Brain microvascular endothelial cell (primary cell): Measurements from ENCODE around the gene ARHGAP5.

ENCODE experiments used
- DNase-seq: peaks from one replicate; pipeline ENCODE4 v3.0.0-alpha.2; 2020
- H3K27ac ChIP-seq: fragments of 250-450 bp; sonication (Bioruptor Pico); 2 replicates; pipeline ENCODE4 v1.5.1; 2020; ENCODE audit warnings: mild to moderate bottlenecking, moderate library complexity
- H3K27me3 ChIP-seq: fragments of 250-450 bp; sonication (Bioruptor Pico); replicated peaks from 2 replicates; pipeline ENCODE4 v1.5.1; 2020; ENCODE audit warnings: mild to moderate bottlenecking
- H3K36me3 ChIP-seq: fragments of 250-450 bp; sonication (Bioruptor Pico); replicated peaks from 2 replicates; pipeline ENCODE4 v1.5.1; 2020; ENCODE audit warnings: mild to moderate bottlenecking
- H3K4me3 ChIP-seq: 2 replicates; pipeline ENCODE4 v1.5.1; 2011; ENCODE audit warnings: low read depth, mild to moderate bottlenecking, control low read depth, low read length, moderate library complexity
- CTCF ChIP-seq: IDR thresholded peaks from 2 replicates; pipeline ENCODE4 v1.5.1; 2011; ENCODE audit warnings: low read depth, mild to moderate bottlenecking, moderate library complexity, low read length, control low read depth, inconsistent platforms; ENCODE audit errors: missing control alignments
- in situ Hi-C: cut with HindIII; loops from 2 replicates; pipeline ENCODE4 v1.10.0; 2017; ENCODE audit warnings: low sequenced_read_pairs, low pct_ligation_motif_present

Gene ARHGAP5

GRCh38 chr14:32195636-32196035 is 118.5 kb downstream of the ARHGAP5 start:
- DNase-seq: no peak
- no peak for TF ChIP-seq CTCF
- Histone ChIP-seq H3K27ac (no peak overlapping the region), H3K4me3 (no peak overlapping the region), H3K27me3 (no peaks in the 10 kb centered on the region), H3K36me3 (no peaks in the 10 kb centered on the region)
- in situ Hi-C loops: no loop called here

- H3K4me3 ChIP-seq: no peak overlapping the region
- in situ Hi-C loops: no loop called here
- no peak for TF ChIP-seq CTCF
- no peaks in the 10 kb centered on the region for H3K36me3 ChIP-seq
- no peak overlapping the region for H3K27ac ChIP-seq
- H3K27me3 ChIP-seq: no peaks in the 10 kb centered on the region
- no peak for DNase-seq
Measured at GRCh38 chr14:32197919-32198318, 120.8 kb downstream of the ARHGAP5 start.

- H3K36me3 ChIP-seq: no peaks in the 10 kb centered on the region
- H3K27ac ChIP-seq: no peak overlapping the region
- in situ Hi-C loops: no loop called here
- no peak for TF ChIP-seq CTCF
- DNase-seq: no peak
- H3K4me3 ChIP-seq: peak overlapping the region; percentile 76
- H3K27me3 ChIP-seq: no peaks in the 10 kb centered on the region
Measured at GRCh38 chr14:32200368-32201192, 123.5 kb downstream of the ARHGAP5 start.

- in situ Hi-C loops: no loop called here
Measured at GRCh38 chr14:32201193-32201815, 124.2 kb downstream of the ARHGAP5 start.

GRCh38 chr14:32201816-32202490 is 124.8 kb downstream of the ARHGAP5 start, which contains the start of gene RNU6-7:
Gene RNU6-7 (plus strand): TSS chr14:32202045.
- H3K27ac ChIP-seq: no peak within 1 kb of the TSS
- H3K36me3 ChIP-seq: no peaks in the 10 kb centered on the region
- peak; percentile 20 for DNase-seq
- H3K4me3 ChIP-seq: peak within 1 kb of the TSS; percentile 76
- H3K27me3 ChIP-seq: no peaks in the 10 kb centered on the region
- in situ Hi-C loops: no loop called here
- no peak for TF ChIP-seq CTCF

More at GRCh38 chr14:32201193-32201815, 124.2 kb downstream of the ARHGAP5 start:
- no peak for TF ChIP-seq CTCF
- Histone ChIP-seq H3K4me3 (peak overlapping the region; percentile 76), H3K27ac (no peak overlapping the region), H3K27me3 (no peaks in the 10 kb centered on the region), H3K36me3 (no peaks in the 10 kb centered on the region)
- DNase-seq: peak; percentile 42
